EH (cell line): ENCODE data around the gene MAPK8IP3.
"Not testable (repeated sequence)": the region's sequence is repeated elsewhere in the genome, so short reads cannot be mapped to it uniquely, and the experiment has no call there.

Source experiments
- DNase-seq: peaks from one replicate; pipeline ENCODE4 v3.0.0-alpha.2; 2015; ENCODE audit warnings: low read depth

MAPK8IP3 gene

GRCh38 chr16:1678500-1679098 is 27.4 kb upstream of the MAPK8IP3 start:
- peak; percentile 58 for DNase-seq

GRCh38 chr16:1680361-1680760 is 25.6 kb upstream of the MAPK8IP3 start:
- no peak for DNase-seq

GRCh38 chr16:1681032-1681431 is 25.0 kb upstream of the MAPK8IP3 start:
- no peak for DNase-seq

GRCh38 chr16:1687427-1688316 is 18.3 kb upstream of the MAPK8IP3 start:
- no peak for DNase-seq

- no peak for DNase-seq
Observed at GRCh38 chr16:1688807-1689560, 17.0 kb upstream of the MAPK8IP3 start.

GRCh38 chr16:1689853-1690252 is 16.1 kb upstream of the MAPK8IP3 start:
- no peak for DNase-seq

- no peak for DNase-seq
Observed at GRCh38 chr16:1690810-1691209, 15.2 kb upstream of the MAPK8IP3 start.

- peak; percentile 62 for DNase-seq
Observed at GRCh38 chr16:1691276-1691675, 14.7 kb upstream of the MAPK8IP3 start.

GRCh38 chr16:1691956-1692355 is 14.0 kb upstream of the MAPK8IP3 start:
- DNase-seq = peak; percentile 81

- peak; percentile 38 for DNase-seq
Observed at GRCh38 chr16:1696863-1697262, 9.1 kb upstream of the MAPK8IP3 start.

GRCh38 chr16:1698680-1699079 is 7.3 kb upstream of the MAPK8IP3 start:
- no peak for DNase-seq

GRCh38 chr16:1700246-1700645 is 5.7 kb upstream of the MAPK8IP3 start:
- DNase-seq = no peak

- DNase-seq = no peak
Observed at GRCh38 chr16:1701216-1701878, 4.6 kb upstream of the MAPK8IP3 start.

GRCh38 chr16:1705324-1705687 is 689 bp upstream of the MAPK8IP3 start:
- DNase-seq = not testable (repeated sequence)

- DNase-seq = peak; percentile 34
Observed at GRCh38 chr16:1706386-1707192, 594 bp downstream of the MAPK8IP3 start.

GRCh38 chr16:1707193-1707790 is 1.3 kb downstream of the MAPK8IP3 start:
- peak; percentile 35 for DNase-seq

GRCh38 chr16:1708083-1708767 is 2.2 kb downstream of the MAPK8IP3 start:
- DNase-seq = no peak

GRCh38 chr16:1708768-1709180 is 2.8 kb downstream of the MAPK8IP3 start:
- DNase-seq = no peak

- no peak for DNase-seq
Observed at GRCh38 chr16:1709356-1709755, 3.4 kb downstream of the MAPK8IP3 start.

- DNase-seq = no peak
Observed at GRCh38 chr16:1710811-1711507, 5.0 kb downstream of the MAPK8IP3 start.
